HL-60/S4 treated with phorbol 12-myristate 13-acetate at 8.2 ng/mL for 4 days and 3 days (cell line): ENCODE data around the gene P4HA1.

ENCODE experiments used
- in situ Hi-C: fragments of 300-500 bp; cut with MboI; formaldehyde crosslinking; loops from 2 replicates; pipeline ENCODE4 v1.15.0; 2022; ENCODE audit warnings: low sequenced_read_pairs

The P4HA1 gene

GRCh38 chr10:72981028-72981881 lies 115.4 kb downstream of the P4HA1 start:
- in situ Hi-C loops = no loop called here

- in situ Hi-C loops = no loop called here
Observed at GRCh38 chr10:72980348-72980747, 116.3 kb downstream of the P4HA1 start.

GRCh38 chr10:72979709-72980108 lies 117.0 kb downstream of the P4HA1 start:
- in situ Hi-C loops = no loop called here

GRCh38 chr10:72976886-72977285 lies 119.8 kb downstream of the P4HA1 start:
- in situ Hi-C loops = no loop called here
